Measurements from ENCODE around the gene YAF2. TPM values are rescaled to one million over a fixed set of nuclear protein-coding genes. Genes with fewer than 3 reads are reported as not detected.
A peak's percentile ranks its signal among the peaks of the same experiment; 100 is the strongest.

YAF2 gene
- total and polyA plus RNA-seq, 11 donors = 31.5 to 125 (median 77.8) TPM

DNA sequence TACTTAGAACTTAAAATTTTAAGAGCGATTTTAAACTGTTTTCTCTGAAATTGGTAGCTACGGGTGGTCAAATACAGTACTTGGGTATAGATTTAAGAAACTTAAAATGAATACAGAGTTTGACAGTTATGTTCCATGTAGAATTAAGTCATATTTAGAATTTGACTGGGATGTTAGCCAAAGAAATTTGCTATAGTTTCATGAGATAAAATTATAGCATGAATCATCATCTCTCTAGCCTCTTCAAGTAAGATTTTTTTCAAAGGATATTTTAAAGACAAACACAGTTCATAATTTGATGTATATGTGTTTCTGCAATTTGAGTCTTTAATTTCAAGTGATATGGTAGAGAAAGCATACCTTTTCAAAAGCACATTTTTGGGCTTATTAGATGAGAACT, 46.8 kb upstream of the YAF2 start:
- DNase-seq (no peak), ATAC-seq (no peak)
- H3K27ac ChIP-seq = no peak overlapping the region
- H3K4me1 ChIP-seq = peaks cover 0 to 7% (median 0%) of the 10 kb centered on the region in 12 donors
- no peaks in the 10 kb centered on the region for H3K27me3 ChIP-seq
- H3K36me3 ChIP-seq = no peaks in the 10 kb centered on the region
- 75 to 89% (median 86%) methylated on average over 2 of the region's 2 CpGs for WGBS, 4 donors
- intact Hi-C loops (cut with DNase I) = no loop called here
- TF ChIP-seq, protein P1, sequence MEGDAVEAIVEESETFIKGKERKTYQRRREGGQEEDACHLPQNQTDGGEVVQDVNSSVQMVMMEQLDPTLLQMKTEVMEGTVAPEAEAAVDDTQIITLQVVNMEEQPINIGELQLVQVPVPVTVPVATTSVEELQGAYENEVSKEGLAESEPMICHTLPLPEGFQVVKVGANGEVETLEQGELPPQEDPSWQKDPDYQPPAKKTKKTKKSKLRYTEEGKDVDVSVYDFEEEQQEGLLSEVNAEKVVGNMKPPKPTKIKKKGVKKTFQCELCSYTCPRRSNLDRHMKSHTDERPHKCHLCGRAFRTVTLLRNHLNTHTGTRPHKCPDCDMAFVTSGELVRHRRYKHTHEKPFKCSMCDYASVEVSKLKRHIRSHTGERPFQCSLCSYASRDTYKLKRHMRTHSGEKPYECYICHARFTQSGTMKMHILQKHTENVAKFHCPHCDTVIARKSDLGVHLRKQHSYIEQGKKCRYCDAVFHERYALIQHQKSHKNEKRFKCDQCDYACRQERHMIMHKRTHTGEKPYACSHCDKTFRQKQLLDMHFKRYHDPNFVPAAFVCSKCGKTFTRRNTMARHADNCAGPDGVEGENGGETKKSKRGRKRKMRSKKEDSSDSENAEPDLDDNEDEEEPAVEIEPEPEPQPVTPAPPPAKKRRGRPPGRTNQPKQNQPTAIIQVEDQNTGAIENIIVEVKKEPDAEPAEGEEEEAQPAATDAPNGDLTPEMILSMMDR (IDR thresholded peaks at IDR 0.05) = no peak
- TF ChIP-seq POLR2A (IDR thresholded peaks at IDR 0.05) = no peak
- H3K4me3 ChIP-seq = no peak overlapping the region
- H3K9me3 ChIP-seq = no peaks in the 10 kb centered on the region

DNA sequence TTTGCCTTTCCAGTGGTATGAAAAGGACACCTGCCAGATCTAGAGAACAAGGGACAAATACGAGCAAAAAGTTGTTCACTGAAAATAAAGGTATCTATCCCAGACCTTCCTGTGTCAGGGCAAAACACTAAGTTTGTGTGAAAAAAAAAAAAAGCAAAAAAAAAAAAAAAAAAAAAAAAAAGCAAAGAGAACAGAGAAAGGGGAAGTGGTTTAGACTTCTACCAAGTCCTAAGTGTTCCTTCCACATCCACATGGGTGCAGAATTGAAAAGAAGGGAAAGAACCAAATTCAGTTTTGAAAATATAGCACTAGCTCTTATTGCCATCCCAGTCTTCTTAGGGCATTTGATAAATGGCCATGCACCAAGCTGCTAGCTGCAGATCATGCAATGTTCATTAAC, 46.1 kb upstream of the YAF2 start:
- 81 to 92% (median 83%) methylated on average over 1 of the region's 1 CpG for WGBS, 4 donors
- no peaks in the 10 kb centered on the region for H3K36me3 ChIP-seq
- H3K27ac ChIP-seq = no peak overlapping the region
- no peak overlapping the region for H3K4me3 ChIP-seq
- no peak for DNase-seq
- TF ChIP-seq POLR2A (IDR thresholded peaks at IDR 0.05) = no peak
- TF ChIP-seq, protein P1 (IDR thresholded peaks at IDR 0.05) = no peak
- intact Hi-C loops (cut with DNase I) = no loop called here
- H3K4me1 ChIP-seq = peaks cover 0 to 7% (median 0%) of the 10 kb centered on the region in 12 donors
- H3K27me3 ChIP-seq = no peaks in the 10 kb centered on the region
- no peaks in the 10 kb centered on the region for H3K9me3 ChIP-seq
- no peak for ATAC-seq

DNA sequence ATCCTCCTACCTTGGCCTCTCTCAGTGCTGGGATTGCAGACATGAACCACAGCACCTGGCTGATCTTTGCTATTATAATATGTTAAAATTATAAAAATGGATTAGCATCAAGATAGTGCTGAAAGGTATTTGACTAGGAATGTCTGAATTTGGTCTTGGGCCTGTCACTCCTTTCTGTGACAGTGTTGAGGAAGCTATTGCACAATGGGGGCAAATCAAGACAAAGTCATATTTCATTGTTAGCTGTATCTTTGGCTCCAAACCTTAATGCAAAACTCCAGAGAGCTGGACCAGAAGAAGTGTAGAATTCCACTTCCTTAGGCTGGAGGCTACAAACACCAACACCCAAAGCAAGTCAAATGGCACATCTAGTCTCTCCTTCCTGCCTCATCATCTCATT, 45.7 kb upstream of the YAF2 start:
- no peak overlapping the region for H3K4me3 ChIP-seq
- TF ChIP-seq POLR2A (IDR thresholded peaks at IDR 0.05) = no peak
- no peak overlapping the region for H3K27ac ChIP-seq
- H3K4me1 ChIP-seq = peaks cover 0 to 7% (median 0%) of the 10 kb centered on the region in 12 donors
- intact Hi-C loops (cut with DNase I) = no loop called here
- H3K27me3 ChIP-seq = no peaks in the 10 kb centered on the region
- ATAC-seq (no peak), DNase-seq (no peak)
- H3K9me3 ChIP-seq = no peaks in the 10 kb centered on the region
- H3K36me3 ChIP-seq = no peaks in the 10 kb centered on the region

DNA sequence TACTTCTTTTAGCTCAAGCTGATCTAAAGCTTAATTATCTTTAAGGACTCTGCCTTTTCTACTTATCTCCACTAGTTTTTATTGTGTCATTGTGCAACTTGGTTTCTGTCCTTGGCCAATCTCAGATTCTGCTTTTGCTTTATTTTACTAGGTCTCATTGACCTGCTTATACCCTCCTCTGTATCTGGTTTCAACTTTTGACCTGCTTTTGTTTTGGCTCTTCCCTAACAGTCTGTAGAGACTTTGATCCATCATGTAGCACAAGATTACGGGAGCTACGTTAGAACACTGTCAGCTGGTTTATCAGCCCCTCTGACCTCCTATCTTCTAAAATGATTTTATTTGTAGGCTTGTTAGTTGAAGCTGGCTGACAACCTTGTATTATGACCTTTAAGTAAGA, 44.2 kb upstream of the YAF2 start:
- Histone ChIP-seq H3K36me3 (no peaks in the 10 kb centered on the region), H3K4me1 (peaks cover 0 to 7% (median 0%) of the 10 kb centered on the region in 12 donors), H3K27ac (no peak overlapping the region), H3K9me3 (no peaks in the 10 kb centered on the region), H3K4me3 (no peak overlapping the region), H3K27me3 (no peaks in the 10 kb centered on the region)
- WGBS, 4 donors = 42 to 62% (median 47%) methylated on average over 2 of the region's 2 CpGs
- ATAC-seq = peak in 1 of 4 donors; percentile 50
- intact Hi-C loops (cut with DNase I) = no loop called here
- TF ChIP-seq POLR2A (IDR thresholded peaks at IDR 0.05) = no peak
- TF ChIP-seq, protein P1 (IDR thresholded peaks at IDR 0.05) = no peak
- DNase-seq = no peak

DNA sequence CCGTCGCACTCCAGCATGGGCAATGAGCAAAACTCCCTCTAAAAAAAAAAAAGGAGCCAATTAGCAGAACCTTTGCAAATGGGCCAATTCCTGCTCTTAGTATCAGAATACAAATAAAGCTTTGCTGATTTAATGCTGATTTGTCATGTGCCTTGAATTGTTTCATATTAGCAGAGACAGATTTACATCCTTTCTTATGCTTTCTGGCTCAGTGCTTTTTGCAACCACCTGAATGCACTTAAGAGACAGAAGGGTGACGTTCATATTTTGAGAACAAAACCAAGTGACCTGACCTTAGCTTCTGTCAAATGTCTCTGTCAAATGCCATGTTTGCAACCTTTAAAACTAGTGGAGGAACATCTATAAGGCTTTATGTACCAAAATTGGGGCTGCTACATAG, 43.8 kb upstream of the YAF2 start:
- H3K27me3 ChIP-seq = no peaks in the 10 kb centered on the region
- H3K36me3 ChIP-seq = no peaks in the 10 kb centered on the region
- DNase-seq (no peak), ATAC-seq (no peak)
- WGBS, 4 donors = 71 to 79% (median 75%) methylated on average over 3 of the region's 3 CpGs
- H3K27ac ChIP-seq = no peak overlapping the region
- H3K4me1 ChIP-seq = peaks cover 0 to 7% (median 0%) of the 10 kb centered on the region in 12 donors
- no peak overlapping the region for H3K4me3 ChIP-seq
- intact Hi-C loops (cut with DNase I) = no loop called here
- TF ChIP-seq, protein P1 (IDR thresholded peaks at IDR 0.05) = no peak
- no peak for TF ChIP-seq POLR2A (IDR thresholded peaks at IDR 0.05)
- no peaks in the 10 kb centered on the region for H3K9me3 ChIP-seq
